GM18517 (cell line): Measurements from ENCODE around the gene CHM.
A peak's percentile ranks its signal among the peaks of the same experiment; 100 is the strongest.
"Not testable (repeated sequence)": the region's sequence is repeated elsewhere in the genome, so short reads cannot be mapped to it uniquely, and the experiment has no call there.

ENCODE experiments used
- ATAC-seq: cut with Tn5 transposase; IDR thresholded peaks from one replicate; pipeline ENCODE4 v1.9.1; 2021; ENCODE audit warnings: mild to moderate bottlenecking, moderate library complexity; ENCODE audit not compliant: unreplicated experiment

The CHM gene, protein sequence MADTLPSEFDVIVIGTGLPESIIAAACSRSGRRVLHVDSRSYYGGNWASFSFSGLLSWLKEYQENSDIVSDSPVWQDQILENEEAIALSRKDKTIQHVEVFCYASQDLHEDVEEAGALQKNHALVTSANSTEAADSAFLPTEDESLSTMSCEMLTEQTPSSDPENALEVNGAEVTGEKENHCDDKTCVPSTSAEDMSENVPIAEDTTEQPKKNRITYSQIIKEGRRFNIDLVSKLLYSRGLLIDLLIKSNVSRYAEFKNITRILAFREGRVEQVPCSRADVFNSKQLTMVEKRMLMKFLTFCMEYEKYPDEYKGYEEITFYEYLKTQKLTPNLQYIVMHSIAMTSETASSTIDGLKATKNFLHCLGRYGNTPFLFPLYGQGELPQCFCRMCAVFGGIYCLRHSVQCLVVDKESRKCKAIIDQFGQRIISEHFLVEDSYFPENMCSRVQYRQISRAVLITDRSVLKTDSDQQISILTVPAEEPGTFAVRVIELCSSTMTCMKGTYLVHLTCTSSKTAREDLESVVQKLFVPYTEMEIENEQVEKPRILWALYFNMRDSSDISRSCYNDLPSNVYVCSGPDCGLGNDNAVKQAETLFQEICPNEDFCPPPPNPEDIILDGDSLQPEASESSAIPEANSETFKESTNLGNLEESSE

DNA sequence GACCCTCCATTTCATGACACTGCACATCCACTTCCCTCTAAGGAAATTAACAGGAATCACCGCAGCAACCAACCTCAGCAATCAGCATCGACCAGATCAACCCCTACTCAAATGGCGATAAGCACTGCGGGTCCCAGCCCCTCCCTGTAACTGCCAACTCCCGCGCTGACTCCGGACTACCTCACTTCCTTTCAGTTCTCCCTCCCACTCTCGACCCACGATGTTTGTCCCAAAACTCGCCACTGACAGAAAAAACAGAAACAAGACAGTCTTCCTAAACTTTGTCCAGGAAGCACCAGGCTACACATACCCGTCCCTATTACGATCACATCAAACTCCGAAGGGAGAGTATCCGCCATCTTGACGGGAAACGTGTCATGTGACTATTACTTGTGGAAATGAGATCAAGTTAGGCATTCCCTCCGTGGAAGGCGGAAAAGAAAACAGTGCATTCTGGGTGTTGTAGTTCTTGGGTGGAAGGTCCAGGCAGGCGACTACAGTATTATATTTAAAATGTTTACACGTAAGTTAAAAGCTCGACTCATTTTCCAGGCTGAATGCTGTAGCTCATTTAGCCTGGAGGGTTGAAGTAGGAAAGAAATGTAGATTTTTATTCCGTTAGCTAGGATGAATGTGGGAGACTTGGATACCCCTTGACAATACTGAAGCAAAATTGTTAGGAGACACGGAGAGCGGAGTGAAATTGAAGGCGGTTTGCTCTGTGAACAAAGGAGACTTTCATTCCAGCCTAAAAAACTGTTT is at the start of gene CHM:
Gene CHM, minus strand, starts transcription at position 385 of the 762 bp plus-strand sequence. Its CDS starts 26 bp downstream, at position 359.
- ATAC-seq = peak; percentile 100

DNA sequence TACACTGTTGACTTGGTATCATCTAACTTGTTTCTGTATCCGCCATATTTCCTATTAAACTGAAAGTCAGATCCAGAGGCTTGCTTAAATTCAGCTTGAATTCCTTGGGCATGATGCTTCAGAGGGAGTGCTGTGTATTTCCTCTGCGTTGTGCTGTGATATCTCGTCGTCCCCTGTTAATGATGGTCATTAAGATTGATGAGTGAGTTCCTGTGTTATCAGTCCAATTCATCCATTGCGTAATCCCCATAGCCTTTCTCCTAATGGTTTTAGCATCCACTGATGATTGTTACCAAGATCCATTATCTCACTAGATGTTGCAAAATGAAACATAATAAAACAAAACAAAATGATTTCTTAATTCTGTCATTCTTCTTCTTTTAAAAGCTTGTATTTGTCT is 31.3 kb upstream of the CHM start:
- ATAC-seq = no peak

DNA sequence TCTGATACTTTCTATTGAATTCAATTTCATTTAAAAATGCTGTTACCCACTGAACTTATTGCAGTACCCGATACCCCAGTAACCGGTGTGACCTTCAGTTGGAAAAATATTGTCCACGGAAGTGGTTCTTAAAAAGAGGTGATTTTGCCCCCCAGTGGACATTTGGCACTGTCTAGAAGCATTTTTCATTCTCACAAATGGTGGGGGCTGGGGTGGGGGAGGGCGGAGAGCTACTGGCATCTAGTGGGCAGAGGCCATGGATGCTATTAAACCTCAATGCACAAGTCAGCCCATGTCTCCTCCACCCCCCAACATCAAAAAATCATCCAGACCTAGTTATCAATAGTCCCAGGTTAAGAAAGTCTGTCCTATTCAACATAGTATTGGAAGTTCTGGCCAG is 19.6 kb upstream of the CHM start:
- no peak for ATAC-seq

DNA sequence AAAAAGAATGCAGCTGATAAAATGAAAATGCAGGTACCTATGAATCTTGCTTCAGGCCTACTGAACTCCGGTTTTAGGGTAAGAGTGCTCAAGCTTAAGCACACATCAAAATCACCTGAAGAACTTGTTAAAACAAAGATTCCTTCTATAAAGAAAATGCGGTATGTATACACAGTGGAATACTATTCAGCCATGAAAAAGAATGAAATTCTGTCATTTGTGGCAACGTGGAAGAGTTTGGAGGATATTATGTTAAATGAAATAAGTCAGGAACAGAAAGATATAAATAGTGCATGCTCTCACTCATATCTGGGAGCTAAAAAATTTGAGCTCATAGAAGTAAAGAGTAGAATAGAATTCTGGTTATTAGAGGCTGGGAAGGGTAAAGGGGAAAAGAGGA is 14.0 kb upstream of the CHM start:
- ATAC-seq = no peak

DNA sequence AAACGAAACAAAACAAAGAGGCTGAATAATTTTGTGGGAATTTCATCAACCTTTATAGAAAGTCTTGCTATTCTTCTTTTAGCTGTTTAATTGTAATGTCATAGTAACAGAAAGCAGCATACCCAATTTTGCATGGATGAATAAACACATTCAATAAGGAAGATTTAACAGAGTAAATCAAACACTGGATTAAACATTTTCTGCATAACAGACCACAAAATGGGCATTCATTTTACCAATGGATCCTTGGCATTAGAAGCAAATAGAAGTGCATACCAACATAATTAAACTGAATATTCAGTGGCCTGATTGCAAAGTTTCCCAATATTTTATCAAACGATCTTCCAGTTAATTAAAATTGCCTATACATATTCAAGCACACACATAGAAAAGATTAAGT is 4.4 kb upstream of the CHM start:
- no peak for ATAC-seq

DNA sequence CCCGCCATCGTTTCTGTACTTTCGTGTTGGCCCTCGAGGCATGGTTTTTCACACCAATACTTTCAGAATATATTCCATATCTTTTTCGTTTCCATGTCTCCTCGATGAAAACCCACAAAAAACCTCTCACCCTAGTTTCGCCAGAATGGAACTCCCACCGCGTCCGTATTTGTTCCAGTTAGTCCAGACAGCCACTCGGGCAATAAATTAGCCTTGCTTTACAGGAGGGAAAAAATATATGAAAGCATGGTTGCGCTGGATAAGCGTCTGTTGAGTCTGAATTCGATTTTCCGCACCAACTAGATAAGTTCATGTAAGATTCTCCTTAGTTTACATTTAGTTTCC is 550 bp upstream of the CHM start:
- no peak for ATAC-seq

DNA sequence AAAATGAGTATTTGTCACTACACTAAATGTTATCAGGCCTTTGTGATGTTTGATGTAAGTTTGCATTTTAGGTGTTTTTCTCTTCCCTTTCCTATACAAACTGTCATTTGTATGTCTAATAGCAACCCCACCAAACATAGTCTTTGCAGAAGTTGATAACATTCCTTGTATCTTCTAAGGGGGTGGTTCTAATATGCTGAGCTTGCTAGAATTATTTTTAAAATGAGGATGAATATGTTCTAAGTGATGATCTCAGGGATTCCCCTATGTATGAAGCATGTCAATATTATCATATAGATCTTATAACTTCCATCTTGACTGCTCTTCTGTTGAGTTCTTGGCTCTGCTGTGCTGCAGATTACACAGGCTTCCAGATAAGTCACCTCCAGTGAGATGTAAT is 3.1 kb downstream of the CHM start:
- ATAC-seq = no peak

DNA sequence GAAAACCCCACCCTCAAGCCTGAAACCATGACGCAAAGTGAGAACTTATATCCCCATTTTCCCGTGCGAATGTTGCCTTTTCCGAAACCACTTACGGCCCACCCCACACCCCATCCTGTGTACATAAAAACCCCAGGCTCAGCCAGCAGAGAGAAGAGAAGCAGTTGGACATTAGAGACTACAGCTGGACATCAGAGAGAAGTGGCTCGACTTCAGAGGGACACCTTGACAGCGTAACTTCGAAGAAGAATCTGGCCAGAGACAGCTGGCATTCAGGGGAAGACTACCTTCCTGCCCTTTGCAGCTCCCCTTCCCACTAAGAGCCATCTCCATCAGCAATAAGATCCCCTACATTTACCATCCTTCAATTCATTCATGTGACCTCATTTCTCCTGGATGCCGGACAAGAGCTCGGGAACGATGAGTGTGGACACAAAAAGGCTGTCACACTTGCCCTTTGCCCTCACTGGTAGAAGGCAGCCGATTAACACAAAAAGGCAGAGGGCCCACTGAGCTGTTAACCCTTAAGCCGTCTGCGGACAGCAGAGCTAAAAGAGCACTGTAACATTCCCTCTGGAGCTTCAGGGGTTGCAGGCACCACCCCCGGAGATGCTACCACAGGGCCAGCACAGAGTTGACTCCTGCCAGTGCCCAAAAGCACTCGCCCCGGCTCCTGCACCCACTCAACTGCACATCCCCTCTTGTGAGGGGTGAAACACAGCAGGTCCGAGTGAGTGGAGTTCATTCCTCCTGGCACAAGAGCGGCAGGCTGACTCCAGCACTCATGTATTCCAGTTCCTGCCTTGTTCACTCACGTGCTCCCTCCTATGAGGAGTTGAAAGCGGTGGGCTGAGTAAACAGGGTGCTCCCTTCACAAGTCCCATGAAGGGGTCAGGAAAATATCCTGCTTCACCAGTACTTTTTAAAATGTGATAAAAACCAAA is 7.5 kb downstream of the CHM start:
- no peak for ATAC-seq

DNA sequence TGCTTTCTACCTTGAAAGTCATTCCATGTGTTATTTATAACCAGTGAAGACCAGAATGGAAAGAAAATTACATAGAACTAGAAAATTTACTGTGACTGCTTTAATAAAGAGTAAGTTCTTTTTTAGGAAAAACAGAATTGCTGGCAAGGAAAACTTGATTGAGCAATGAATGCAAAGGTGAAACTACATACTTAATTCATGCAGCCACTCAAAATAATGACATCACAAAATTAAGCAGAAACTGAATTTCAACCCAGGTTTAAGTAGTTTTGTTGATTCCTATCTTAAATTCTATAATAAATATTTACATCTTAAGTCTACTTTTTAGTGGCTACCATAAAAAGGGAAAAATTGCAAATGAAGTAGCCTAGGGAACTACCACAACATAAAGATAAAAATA is 14.0 kb downstream of the CHM start:
- no peak for ATAC-seq

DNA sequence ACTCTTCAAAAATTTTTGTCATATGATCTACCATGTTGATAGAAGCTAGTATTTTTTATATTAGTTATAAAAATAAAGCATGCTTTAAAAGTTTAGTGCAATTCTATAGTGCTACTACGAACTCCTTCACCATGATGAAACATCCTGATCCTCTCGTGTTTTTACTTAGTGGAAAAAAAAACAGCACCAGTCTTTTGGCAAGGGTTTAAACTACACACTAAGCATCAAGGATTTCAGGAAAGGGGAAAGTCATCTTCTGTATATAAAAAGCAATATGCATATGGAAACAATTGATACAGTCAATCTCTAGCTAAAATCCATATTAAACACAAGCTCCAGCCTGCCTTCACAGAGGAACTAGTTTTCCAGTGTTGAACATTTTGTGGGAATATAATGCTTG is 18.7 kb downstream of the CHM start:
- no peak for ATAC-seq

DNA sequence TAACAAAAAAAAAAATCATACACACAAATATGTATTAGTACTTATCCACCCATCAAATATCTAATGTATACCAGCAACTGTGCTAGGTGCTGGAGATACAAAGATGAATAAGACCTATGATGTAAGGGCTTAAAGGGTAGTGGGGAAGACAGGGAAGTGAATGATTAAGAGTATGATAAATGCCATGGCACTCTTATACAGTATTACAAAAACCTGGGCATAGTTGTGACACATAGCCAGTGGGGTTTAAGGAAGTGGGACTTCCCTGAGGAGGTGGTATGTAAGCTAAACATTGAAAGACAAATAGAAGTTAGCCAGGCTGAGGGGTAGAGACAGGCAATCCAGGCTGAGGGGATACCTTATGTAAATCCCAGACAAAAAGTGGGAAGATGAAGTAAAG is 23.5 kb downstream of the CHM start:
- no peak for ATAC-seq

DNA sequence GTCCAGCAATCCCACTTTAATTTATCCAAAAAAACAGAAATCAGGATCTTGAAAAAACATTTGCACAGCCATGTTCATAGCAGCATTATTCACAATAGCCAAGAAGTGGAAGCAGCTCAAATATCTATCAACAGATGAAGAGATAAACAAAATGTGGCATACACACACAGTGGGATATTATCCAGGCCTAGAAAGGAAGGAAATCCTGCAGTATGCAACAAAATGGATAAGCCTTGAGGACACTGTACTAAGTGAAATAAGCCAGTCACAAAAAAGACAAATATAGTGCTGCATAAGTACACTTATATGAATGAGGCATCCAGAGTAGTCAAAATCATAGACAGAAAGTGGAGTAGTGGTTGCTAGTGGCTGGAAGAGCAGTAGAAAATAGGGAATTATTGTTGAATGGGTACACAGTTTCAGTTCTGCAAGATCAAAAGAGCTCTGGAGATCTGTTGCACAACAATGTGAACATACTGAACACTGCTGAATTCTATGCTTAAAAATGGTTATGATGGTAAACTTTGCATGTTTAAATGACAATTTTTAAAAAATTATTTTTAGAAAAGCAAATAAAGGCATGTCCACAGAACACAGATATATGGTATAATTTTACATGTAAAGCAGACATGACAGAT is 25.6 kb downstream of the CHM start:
- no peak for ATAC-seq

DNA sequence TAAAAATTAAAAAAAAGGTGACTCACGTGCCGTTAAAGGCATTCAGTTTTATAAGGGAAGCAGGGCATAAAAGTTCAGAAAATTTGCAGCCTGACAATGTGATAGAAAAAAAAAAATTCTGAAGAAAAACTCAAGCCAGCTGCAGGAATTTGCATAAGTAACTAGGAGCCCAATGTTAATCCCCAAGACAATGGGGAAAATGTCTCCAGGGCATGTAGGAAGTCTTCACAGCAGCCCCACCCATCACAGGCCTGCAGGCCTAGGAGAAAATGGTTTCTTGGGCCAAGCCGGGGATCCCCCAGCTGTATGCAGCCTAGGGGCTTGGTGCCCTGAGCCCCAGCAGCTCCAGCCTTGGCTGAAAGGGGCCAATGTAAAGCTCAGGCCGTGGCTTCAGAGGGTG is 31.2 kb downstream of the CHM start:
- no peak for ATAC-seq

DNA sequence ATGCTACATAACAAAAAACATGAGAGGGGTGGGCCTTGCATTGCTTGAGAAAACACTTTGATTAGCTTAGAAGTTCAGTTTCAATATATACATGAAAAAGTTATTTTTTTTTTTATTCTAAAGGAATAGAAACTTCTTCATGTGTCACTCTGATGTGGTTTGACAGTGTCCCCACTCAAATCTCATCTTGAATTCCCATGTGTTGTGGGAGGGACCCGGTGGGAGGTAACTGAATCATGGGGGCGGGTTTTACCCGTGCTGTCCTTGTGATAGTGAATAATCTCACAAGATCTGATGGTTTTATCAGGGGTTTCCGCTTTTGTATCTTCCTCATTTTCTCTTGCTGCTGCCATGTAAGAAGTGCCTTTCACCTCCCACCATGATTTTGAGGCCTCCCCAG is 32.4 kb downstream of the CHM start:
- ATAC-seq = not testable (repeated sequence)

DNA sequence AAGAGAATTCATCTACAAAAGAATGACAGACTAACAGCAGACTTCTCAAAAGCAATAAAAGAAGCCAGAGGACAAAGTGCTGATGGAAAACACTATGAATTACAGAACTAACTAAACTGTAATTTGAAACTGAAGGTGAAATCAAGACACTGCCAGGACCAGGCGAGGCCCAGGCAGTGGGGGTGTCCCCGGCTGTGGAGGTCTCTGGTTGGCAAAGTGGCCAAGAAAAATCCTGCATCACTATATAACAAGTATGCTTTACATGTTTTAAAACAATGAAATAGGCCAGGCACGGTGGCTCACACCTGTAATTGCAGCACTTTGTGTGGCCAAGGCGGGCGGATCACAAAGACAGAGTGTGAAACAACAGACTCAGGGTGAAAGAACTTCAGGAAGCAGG is 32.9 kb downstream of the CHM start:
- no peak for ATAC-seq

DNA sequence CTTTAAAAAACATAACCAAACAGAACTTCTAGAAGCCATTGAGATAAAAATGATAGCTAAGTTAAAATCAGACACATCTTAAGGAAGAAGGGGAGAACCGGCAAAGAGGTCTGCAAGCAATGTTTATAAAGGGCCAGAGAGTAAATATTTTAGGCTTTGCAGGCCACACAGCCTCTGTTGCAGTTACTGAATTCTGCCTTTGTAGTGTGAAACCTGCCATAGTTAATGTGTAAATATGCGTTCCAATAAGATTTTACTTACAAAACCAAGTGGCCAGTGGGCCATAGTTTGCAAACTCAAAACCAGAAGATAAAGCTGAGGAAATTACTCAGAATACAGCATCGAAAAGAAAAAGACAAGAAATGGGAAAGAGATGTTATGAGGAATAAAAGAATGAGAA is 33.6 kb downstream of the CHM start:
- ATAC-seq = no peak

DNA sequence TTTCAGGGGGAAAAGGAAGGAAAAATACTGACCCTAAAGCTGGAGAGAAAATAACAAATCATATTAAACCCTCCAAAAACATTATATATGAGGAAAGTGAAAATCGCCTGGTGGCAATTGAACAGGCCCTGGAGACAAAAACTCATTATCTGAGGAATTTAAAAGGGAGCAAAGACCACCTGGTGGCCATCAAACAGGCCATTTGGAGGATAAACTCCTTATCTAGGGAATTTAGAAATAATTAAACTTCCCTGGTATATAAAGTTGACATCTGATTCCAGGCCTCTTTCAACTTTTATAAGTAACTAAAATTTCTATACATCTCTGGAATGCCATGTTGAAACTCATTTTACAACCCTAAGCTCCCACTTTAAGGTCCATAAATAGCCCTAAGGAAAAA is 35.2 kb downstream of the CHM start:
- no peak for ATAC-seq

DNA sequence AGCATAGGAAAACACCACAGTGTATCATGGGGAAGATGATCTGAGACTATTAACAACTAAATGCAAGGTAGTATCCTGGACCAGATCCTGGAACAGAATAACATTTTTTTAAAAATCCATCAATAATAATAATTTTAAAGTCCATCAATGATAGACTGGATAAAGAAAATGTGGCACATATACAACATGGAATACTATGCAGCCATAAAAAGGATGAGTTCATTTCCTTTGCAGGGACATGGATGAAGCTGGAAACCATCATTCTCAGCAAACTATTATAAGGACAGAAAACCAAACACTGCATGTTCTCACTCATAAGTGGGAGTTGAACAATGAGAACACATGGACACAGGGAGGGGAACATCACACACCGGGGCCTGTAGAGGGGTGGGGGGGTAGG is 37.6 kb downstream of the CHM start:
- ATAC-seq = not testable (repeated sequence)

DNA sequence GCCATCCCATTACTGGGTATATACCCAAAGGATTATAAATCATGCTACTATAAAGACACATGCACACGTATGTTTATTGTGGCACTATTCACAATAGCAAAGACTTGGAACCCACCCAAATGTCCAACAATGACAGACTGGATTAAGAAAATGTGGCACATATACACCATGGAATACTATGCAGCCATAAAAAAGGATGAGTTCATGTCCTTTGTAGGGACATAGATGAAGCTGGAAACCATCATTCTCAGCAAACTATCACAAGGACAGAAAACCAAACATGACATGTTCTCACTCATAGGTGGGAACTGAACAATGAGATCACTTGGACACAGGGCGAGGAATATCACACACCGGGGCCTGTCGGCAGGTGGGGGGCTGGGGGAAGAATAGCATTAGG is 39.5 kb downstream of the CHM start:
- not testable (repeated sequence) for ATAC-seq
